Measurements from ENCODE around the gene LRP1B. TPM values are rescaled to one million over a fixed set of nuclear protein-coding genes. Genes with fewer than 3 reads are reported as not detected.

Gene LRP1B
- total RNA-seq, 2 donors from 2014 or later = 0.79 to 1.8 TPM

- Histone ChIP-seq H3K27me3 (ENCODE audit: control insufficient read depth, insufficient read depth, low read length, poor library complexity, severe bottlenecking) (no peaks in the 10 kb centered on the region), H3K4me3 (ENCODE audit: low read length) (no peak overlapping the region), H3K36me3 (ENCODE audit: control insufficient read depth, insufficient read depth, low read length) (no peaks in the 10 kb centered on the region), H3K27ac (ENCODE audit: low read depth, low read length) (no peak overlapping the region), H3K4me1 (ENCODE audit: control insufficient read depth, insufficient read depth, low read length) (no peaks in the 10 kb centered on the region), H3K9ac (ENCODE audit: extremely low read depth, low read length, poor library complexity, severe bottlenecking) (no peak overlapping the region), H3K9me3 (ENCODE audit: control insufficient read depth, low read length) (no peaks in the 10 kb centered on the region)
- Mint-ChIP-seq H3K4me1 (no peaks in the 10 kb centered on the region), H3K9me3 (no peaks in the 10 kb centered on the region), H3K4me3 (no peak overlapping the region), H3K27me3 (ENCODE audit: insufficient read depth) (no peaks in the 10 kb centered on the region), H3K36me3 (ENCODE audit: low read depth) (no peaks in the 10 kb centered on the region), H3K27ac (no peak overlapping the region)
- no peak for TF ChIP-seq CTCF (conservative IDR thresholded peaks at IDR 0.05)
- no peak for DNase-seq
Observed at GRCh38 chr2:141523199-141523598, 607.6 kb downstream of the LRP1B start.

GRCh38 chr2:141522702-141523101 is 608.1 kb downstream of the LRP1B start:
- no peak for DNase-seq
- Histone ChIP-seq H3K9me3 (ENCODE audit: control insufficient read depth, low read length) (no peaks in the 10 kb centered on the region), H3K27ac (ENCODE audit: low read depth, low read length) (no peak overlapping the region), H3K27me3 (ENCODE audit: control insufficient read depth, insufficient read depth, low read length, poor library complexity, severe bottlenecking) (no peaks in the 10 kb centered on the region), H3K9ac (ENCODE audit: extremely low read depth, low read length, poor library complexity, severe bottlenecking) (no peak overlapping the region), H3K4me1 (ENCODE audit: control insufficient read depth, insufficient read depth, low read length) (no peaks in the 10 kb centered on the region), H3K4me3 (ENCODE audit: low read length) (no peak overlapping the region), H3K36me3 (ENCODE audit: control insufficient read depth, insufficient read depth, low read length) (no peaks in the 10 kb centered on the region)
- no peaks in the 10 kb centered on the region for H3K9me3 Mint-ChIP-seq
- H3K4me1 Mint-ChIP-seq = no peaks in the 10 kb centered on the region
- TF ChIP-seq CTCF (conservative IDR thresholded peaks at IDR 0.05) = no peak
- no peaks in the 10 kb centered on the region for H3K27me3 Mint-ChIP-seq (ENCODE audit: insufficient read depth)
- WGBS, 2 experiments (ENCODE audit: insufficient coverage in 1 of 2, insufficient read length in 1 of 2) = 80 to 87% methylated on average over 1 of the region's 1 CpG
- H3K4me3 Mint-ChIP-seq = no peak overlapping the region
- no peaks in the 10 kb centered on the region for H3K36me3 Mint-ChIP-seq (ENCODE audit: low read depth)
- no peak overlapping the region for H3K27ac Mint-ChIP-seq

- H3K4me3 Mint-ChIP-seq = no peak overlapping the region
- H3K27me3 Mint-ChIP-seq (ENCODE audit: insufficient read depth) = no peaks in the 10 kb centered on the region
- no peaks in the 10 kb centered on the region for H3K4me1 ChIP-seq (ENCODE audit: control insufficient read depth, insufficient read depth, low read length)
- H3K27ac ChIP-seq (ENCODE audit: low read depth, low read length) = no peak overlapping the region
- H3K9ac ChIP-seq (ENCODE audit: extremely low read depth, low read length, poor library complexity, severe bottlenecking) = no peak overlapping the region
- no peak for TF ChIP-seq CTCF (conservative IDR thresholded peaks at IDR 0.05)
- no peak overlapping the region for H3K4me3 ChIP-seq (ENCODE audit: low read length)
- no peaks in the 10 kb centered on the region for H3K9me3 Mint-ChIP-seq
- H3K27ac Mint-ChIP-seq = no peak overlapping the region
- no peaks in the 10 kb centered on the region for H3K9me3 ChIP-seq (ENCODE audit: control insufficient read depth, low read length)
- no peaks in the 10 kb centered on the region for H3K36me3 ChIP-seq (ENCODE audit: control insufficient read depth, insufficient read depth, low read length)
- DNase-seq = no peak
- no peaks in the 10 kb centered on the region for H3K4me1 Mint-ChIP-seq
- no peaks in the 10 kb centered on the region for H3K36me3 Mint-ChIP-seq (ENCODE audit: low read depth)
- H3K27me3 ChIP-seq (ENCODE audit: control insufficient read depth, insufficient read depth, low read length, poor library complexity, severe bottlenecking) = no peaks in the 10 kb centered on the region
- WGBS, 2 experiments (ENCODE audit: insufficient coverage in 1 of 2, insufficient read length in 1 of 2) = 83 to 86% methylated on average over 3 of the region's 3 CpGs
Observed at GRCh38 chr2:141522048-141522447, 608.8 kb downstream of the LRP1B start.
